ENCODE results near the gene HBE1.

HBE1 gene

DNA sequence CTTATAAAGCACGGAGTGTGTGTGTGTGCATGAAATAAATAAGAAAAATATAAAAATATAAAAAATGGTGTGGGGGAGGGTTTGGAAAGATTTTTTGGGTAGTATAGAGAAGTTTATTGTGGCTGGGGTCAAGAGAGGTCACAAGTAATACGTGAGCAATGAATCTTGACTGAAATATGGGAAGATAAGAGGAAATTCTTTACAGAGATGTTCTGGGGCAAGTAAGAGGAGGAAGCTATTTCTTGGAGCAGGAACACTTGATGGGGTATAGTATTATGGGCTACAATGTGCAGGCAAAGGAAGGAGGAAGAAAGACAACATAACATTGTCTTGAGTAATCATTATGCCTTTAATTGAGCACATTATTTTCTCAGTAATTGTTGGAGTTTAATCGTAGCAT lies 37.6 kb downstream of the HBE1 start:
- no peak for DNase-seq

DNA sequence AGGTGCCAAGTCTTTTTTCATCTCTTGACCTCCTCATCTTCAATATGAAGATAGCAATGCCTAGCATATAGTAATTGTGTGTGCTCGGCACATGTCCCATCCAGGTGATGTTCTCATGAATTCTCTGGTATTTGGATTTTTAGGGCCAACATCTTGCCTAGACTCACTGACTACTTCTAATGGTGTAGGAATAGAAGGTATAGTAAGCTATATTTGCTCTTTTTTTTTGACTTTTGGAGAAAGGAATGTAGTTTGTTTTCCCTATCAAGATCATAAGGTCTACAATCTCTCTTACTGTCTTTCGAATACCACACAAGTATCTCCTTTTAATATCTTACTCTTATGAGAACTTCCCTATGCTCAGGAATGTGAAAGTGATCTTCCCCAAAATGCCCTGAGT lies 38.6 kb downstream of the HBE1 start:
- no peak for DNase-seq

DNA sequence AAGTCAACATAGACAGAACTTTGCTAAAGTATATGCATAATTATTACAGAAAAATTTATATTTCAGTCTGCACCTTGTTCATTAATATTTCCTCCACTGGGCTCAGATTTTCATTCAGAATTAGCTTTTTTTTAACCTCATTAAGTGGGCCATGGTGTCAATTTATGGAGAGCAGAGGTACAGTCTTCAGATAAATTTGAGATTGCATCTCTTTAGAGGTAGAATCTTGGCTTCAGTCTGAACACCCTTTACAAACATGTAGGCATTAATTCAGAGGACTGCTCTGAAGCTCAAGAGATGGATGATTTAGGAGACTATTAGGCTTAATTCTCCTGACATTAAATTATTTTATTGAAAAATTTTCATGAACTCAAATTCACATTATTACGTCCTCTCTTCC lies 39.5 kb downstream of the HBE1 start:
- no peak for DNase-seq

DNA sequence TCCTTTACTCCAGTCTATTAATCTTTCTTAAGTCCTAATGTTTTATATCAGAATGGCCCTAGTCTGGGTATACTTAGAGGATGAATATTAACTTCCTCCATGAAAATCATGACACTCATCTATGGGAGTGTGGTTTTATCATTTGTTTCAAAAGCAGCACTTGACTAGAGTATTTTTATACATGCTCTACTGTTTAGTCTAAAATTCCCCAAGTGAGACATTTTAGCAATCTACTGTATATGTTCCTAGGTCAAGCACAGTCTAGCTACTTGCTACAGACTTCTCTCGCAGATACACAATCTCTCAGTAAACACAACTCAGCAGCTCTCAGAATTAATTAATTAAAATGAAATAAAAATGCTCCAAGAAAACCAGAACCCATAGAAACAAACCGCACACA lies 39.9 kb downstream of the HBE1 start:
- no peak for DNase-seq

DNA sequence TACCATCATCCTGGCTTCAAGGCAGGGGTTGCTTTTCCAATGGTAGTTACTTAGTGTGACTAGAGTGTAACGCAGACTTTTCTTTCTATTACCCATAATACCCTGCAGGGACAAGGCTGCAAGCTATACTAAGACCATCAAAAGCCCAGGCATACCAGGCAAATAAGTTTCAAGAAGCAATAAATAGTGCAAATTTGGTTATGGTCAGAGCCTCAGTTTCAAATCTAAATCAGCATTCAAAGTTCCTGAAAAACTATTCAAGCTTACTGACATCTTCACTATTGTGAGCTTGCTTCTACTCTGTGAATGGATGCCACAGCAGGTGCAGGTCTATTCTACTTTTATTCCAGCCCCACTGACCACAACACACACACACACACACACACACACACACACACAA lies 40.4 kb downstream of the HBE1 start:
- DNase-seq, result no peak

DNA sequence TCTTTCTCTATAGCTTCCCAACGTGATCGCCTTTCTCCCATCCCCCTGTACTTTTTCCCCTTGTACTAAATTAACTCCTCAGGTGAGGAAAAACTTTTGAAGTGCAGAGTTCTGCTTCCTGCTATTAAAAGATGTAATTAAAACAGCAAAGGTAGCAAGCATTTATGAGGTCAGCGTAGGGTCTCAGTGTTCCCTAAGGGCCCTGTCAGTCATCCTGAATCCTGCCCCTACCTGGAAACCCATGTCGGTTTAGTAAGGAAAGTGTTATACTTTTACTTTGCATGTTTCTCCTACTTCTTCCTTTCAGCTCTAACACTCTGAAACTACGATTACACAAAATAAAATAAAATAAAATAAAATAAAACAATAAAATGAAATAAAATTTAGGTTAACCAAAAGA lies 41.6 kb downstream of the HBE1 start:
- DNase-seq, result no peak

DNA sequence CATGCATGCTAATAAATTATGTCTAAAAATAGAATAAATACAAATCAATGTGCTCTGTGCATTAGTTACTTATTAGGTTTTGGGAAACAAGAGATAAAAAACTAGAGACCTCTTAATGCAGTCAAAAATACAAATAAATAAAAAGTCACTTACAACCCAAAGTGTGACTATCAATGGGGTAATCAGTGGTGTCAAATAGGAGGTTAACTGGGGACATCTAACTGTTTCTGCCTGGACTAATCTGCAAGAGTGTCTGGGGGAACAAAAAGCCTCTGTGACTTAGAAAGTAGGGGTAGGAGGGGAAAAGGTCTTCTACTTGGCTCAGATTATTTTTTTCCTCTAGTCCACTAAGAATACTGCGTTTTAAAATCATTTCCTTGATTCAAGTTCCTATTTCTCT lies 42.1 kb downstream of the HBE1 start:
- DNase-seq, result no peak

DNA sequence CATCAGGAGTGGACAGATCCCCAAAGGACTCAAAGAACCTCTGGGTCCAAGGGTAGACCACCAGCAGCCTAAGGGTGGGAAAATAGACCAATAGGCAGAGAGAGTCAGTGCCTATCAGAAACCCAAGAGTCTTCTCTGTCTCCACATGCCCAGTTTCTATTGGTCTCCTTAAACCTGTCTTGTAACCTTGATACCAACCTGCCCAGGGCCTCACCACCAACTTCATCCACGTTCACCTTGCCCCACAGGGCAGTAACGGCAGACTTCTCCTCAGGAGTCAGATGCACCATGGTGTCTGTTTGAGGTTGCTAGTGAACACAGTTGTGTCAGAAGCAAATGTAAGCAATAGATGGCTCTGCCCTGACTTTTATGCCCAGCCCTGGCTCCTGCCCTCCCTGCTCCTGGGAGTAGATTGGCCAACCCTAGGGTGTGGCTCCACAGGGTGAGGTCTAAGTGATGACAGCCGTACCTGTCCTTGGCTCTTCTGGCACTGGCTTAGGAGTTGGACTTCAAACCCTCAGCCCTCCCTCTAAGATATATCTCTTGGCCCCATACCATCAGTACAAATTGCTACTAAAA lies 42.9 kb downstream of the HBE1 start, which contains the start of gene HBB:
Gene HBB, minus strand, starts transcription at position 340 of the 579 bp plus-strand sequence. Its CDS starts 50 bp downstream, at position 290.
- peak; percentile 3 for DNase-seq

DNA sequence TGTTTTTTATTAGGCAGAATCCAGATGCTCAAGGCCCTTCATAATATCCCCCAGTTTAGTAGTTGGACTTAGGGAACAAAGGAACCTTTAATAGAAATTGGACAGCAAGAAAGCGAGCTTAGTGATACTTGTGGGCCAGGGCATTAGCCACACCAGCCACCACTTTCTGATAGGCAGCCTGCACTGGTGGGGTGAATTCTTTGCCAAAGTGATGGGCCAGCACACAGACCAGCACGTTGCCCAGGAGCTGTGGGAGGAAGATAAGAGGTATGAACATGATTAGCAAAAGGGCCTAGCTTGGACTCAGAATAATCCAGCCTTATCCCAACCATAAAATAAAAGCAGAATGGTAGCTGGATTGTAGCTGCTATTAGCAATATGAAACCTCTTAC lies 44.3 kb downstream of the HBE1 start:
- no peak for DNase-seq

DNA sequence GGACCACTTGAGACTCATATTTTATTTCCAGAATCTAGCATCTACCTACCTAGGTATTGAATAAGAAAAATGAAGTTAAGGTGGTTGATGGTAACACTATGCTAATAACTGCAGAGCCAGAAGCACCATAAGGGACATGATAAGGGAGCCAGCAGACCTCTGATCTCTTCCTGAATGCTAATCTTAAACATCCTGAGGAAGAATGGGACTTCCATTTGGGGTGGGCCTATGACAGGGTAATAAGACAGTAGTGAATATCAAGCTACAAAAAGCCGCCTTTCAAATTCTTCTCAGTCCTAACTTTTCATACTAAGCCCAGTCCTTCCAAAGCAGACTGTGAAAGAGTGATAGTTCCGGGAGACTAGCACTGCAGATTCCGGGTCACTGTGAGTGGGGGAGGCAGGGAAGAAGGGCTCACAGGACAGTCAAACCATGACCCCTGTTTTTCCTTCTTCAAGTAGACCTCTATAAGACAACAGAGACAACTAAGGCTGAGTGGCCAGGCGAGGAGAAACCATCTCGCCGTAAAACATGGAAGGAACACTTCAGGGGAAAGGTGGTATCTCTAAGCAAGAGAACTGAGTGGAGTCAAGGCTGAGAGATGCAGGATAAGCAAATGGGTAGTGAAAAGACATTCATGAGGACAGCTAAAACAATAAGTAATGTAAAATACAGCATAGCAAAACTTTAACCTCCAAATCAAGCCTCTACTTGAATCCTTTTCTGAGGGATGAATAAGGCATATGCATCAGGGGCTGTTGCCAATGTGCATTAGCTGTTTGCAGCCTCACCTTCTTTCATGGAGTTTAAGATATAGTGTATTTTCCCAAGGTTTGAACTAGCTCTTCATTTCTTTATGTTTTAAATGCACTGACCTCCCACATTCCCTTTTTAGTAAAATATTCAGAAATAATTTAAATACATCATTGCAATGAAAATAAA lies 44.9 kb downstream of the HBE1 start:
- DNase-seq, result no peak

DNA sequence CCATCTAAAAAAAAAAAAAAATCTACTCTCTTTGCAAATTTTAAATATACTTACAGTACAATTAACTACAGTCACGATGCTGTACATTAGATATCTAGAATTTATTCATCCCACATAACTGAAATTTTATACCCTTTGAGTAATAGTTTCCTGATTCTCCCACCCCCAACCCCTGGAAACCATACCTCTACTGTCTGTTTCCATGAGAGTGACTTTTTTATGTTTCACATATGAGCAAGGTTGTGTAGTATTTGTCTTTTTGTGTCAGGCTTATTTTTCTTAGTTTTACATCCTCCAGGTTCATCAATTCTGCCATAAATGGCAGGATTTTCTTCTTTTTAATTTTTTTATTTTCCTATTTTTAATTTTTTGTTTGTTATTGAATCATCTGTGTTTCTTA lies 46.1 kb downstream of the HBE1 start:
- DNase-seq, result no peak

DNA sequence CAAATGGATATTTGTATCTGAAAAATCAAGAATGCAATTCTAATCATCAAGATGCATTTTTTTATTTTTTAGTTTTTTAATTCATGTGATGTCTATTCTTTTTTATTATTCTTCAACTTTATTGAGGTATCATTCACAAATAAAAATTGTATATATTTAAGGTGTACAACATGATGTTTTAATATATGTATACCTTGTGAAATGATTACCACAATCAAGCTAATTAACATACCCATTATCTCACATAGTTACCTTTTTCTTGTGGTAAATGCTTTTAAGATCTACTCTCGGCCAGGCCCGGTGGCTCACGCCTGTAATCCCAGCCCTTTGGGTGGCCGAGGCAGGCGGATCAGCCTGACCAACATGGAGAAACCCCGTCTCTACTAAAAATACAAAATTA lies 46.6 kb downstream of the HBE1 start:
- DNase-seq, result no peak
